ENCODE measurements around the gene CADM4. TPM values are rescaled to one million over a fixed set of nuclear protein-coding genes. Genes with fewer than 3 reads are reported as not detected.

CADM4 gene
- total RNA-seq, 1 donor from 2014 or later: 71.6 TPM

DNA sequence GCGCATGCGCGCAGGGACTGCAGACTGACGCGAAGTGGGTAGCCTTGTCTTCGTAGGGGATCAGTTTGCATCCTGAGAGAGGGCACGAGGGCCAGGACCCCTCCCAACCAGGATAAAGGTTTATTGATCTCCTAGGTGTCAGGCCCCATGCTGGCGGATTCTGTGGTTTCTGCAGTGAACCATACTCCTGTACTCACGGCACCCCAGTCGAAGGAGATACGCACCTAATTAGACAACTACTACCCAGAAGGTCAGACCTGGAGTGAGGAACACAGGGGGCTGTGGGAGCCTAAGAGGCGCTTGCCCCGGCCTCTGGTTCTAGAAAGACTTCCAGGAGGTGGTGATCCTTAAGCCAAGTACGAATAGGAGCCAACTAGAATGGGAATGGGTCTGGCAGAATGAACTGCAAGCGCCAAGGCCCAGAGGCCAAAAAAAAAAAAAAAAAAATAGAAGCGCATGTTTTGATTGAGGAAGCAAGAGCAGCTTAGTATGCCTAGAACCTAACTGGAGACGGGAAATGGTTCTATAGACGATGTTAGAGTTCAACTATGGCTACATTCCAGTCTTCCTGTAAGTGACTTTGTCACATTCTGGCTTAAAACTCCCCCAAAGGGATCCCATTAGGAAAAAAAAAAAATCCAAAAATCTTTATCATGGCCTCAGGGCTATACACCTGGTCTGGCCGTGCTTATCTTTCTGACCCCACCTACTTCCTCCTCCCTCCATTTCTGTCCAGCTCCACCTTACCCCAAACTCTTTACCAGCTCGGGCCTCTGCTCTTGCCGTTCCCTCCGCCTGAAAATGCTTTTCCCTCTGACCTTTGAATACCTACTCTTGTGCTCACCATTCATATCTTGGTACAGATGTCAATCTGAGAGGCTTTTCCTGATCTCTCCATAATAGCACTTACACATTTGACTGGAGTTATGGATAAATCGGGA, 19.3 kb downstream of the CADM4 start:
- H3K36me3 Mint-ChIP-seq (ENCODE audit: insufficient read depth): peaks cover 19% of the 10 kb centered on the region
- H3K9me3 Mint-ChIP-seq (ENCODE audit: low read depth): no peaks in the 10 kb centered on the region
- DNase-seq (ENCODE audit: low spot score, unreplicated experiment): no peak
- peak overlapping the region; percentile 92 for H3K4me3 Mint-ChIP-seq (ENCODE audit: low read depth)
- H3K27ac Mint-ChIP-seq: peak overlapping the region; percentile 100
- peaks cover 10% of the 10 kb centered on the region for H3K4me1 Mint-ChIP-seq (ENCODE audit: low read depth)
- TF ChIP-seq, protein P1, sequence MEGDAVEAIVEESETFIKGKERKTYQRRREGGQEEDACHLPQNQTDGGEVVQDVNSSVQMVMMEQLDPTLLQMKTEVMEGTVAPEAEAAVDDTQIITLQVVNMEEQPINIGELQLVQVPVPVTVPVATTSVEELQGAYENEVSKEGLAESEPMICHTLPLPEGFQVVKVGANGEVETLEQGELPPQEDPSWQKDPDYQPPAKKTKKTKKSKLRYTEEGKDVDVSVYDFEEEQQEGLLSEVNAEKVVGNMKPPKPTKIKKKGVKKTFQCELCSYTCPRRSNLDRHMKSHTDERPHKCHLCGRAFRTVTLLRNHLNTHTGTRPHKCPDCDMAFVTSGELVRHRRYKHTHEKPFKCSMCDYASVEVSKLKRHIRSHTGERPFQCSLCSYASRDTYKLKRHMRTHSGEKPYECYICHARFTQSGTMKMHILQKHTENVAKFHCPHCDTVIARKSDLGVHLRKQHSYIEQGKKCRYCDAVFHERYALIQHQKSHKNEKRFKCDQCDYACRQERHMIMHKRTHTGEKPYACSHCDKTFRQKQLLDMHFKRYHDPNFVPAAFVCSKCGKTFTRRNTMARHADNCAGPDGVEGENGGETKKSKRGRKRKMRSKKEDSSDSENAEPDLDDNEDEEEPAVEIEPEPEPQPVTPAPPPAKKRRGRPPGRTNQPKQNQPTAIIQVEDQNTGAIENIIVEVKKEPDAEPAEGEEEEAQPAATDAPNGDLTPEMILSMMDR (IDR thresholded peaks at IDR 0.05; ENCODE audit: unreplicated experiment): no peak
- H3K27me3 Mint-ChIP-seq: no peaks in the 10 kb centered on the region

DNA sequence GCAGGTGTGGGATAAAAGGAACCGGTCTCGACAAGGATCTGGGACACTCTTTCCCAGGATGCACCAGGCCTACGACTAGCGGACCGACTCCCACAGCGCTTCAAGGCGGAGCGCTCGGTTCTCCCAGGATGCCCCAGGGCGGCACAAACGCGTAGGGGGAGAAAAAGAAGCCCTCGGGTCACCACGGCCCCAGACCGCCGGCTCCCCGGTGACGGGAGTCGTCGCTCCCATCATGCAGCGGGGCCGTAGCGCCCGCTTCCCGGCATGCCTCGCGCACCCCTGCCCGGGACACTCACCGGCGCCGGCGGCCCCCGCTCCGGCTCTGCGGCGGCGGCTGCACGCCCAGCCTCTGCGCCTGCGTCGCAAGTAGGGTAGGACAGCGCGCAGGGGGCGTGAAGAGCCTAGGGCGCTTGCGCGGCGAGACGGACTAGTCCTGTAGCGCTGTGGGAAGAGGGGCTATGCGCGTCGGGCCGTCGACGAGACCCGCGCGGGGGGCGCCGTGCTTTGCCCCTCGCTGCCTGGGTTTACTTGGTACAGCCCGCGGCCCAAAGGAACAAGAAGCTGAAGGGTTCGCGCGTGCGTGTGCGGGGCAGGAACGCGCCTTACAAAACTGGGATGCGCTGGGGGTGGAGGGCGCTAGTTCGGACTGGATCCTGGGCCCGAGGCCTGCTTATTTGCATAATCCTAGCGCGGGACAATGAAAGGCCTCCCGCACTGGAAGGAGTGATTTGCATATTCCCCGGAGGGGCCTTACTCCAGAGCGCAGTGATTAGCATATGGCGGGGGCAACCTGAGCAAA, 20.2 kb downstream of the CADM4 start, which contains the start of gene ZNF428:
TSS of gene ZNF428 (minus strand) at position 368 of the 799 bp plus-strand sequence. CDS start 5,325 bp downstream, outside the sequence.
- Mint-ChIP-seq H3K9me3 (ENCODE audit: low read depth) (no peaks in the 10 kb centered on the region), H3K4me3 (ENCODE audit: low read depth) (peak within 1 kb of the TSS; percentile 92), H3K27me3 (no peaks in the 10 kb centered on the region), H3K27ac (peak within 1 kb of the TSS; percentile 100), H3K4me1 (ENCODE audit: low read depth) (peaks cover 10% of the 10 kb centered on the region), H3K36me3 (ENCODE audit: insufficient read depth) (peaks cover 13% of the 10 kb centered on the region)
- TF ChIP-seq, protein P1 (IDR thresholded peaks at IDR 0.05; ENCODE audit: unreplicated experiment): no peak
- peak; percentile 79 for DNase-seq (ENCODE audit: low spot score, unreplicated experiment)

DNA sequence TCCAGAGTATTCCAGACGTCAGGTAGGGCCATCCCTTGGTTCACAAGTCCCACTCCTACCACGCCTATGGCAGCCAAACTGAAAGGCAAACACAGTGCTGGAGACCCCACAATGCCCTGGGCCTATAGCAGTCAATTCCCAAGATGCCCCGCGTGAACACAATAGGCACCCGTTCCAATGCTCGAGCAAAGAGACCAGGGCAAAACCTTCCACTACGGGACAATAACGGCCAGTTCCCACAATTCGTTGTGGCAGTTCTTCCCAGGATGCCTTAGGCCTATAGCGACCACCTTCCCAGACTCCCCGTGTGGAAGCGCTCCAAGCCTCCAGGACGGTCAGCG, 20.8 kb downstream of the CADM4 start:
- peak overlapping the region; percentile 100 for H3K27ac Mint-ChIP-seq
- H3K4me3 Mint-ChIP-seq (ENCODE audit: low read depth): peak overlapping the region; percentile 92
- no peaks in the 10 kb centered on the region for H3K9me3 Mint-ChIP-seq (ENCODE audit: low read depth)
- TF ChIP-seq, protein P1 (IDR thresholded peaks at IDR 0.05; ENCODE audit: unreplicated experiment): no peak
- no peak for DNase-seq (ENCODE audit: low spot score, unreplicated experiment)
- H3K36me3 Mint-ChIP-seq (ENCODE audit: insufficient read depth): peaks cover 9% of the 10 kb centered on the region
- no peaks in the 10 kb centered on the region for H3K27me3 Mint-ChIP-seq
- peaks cover 10% of the 10 kb centered on the region for H3K4me1 Mint-ChIP-seq (ENCODE audit: low read depth)

DNA sequence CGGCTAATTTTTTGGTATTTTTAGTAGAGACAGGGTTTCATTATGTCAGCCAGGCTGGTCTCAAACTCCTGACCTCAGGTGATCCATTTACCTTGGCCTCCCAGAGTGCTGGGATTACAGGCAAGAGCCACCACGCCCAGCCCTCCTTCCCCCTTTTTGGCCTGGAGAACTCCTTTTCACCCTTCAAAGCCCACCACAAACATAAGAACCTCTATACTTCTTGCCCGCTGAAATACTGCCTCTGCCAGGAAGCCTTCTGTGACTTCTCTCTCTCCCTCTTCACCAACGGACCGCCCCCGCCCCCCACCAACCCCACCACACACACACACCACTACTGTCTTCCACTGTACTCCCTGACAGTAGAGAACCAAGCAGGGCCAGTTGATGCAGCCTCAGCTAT, 22.7 kb downstream of the CADM4 start:
- Mint-ChIP-seq H3K27me3 (no peaks in the 10 kb centered on the region), H3K36me3 (ENCODE audit: insufficient read depth) (peaks cover 14% of the 10 kb centered on the region), H3K4me3 (ENCODE audit: low read depth) (no peak overlapping the region), H3K27ac (no peak overlapping the region), H3K9me3 (ENCODE audit: low read depth) (no peaks in the 10 kb centered on the region), H3K4me1 (ENCODE audit: low read depth) (peaks cover 10% of the 10 kb centered on the region)
- TF ChIP-seq, protein P1 (IDR thresholded peaks at IDR 0.05; ENCODE audit: unreplicated experiment): no peak
- DNase-seq (ENCODE audit: low spot score, unreplicated experiment): no peak

DNA sequence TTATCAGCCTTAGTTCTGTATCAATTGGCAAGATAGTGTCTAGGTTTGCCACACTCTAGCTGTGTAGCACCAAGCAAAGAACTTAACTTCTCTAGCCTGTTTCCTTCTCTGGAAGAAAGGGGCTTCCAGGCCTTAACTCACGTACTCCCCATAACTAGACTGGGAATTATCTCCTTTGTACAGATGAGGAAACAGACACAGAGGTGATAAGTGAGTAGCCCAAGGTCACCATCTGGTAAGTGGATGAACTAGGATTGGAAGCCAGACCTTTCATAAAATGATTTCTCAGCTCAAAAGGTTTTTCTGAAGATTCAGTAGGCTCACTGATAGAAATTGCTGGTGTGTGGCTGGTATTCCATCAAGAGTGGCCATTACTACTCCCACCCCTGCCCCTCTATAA, 23.3 kb downstream of the CADM4 start:
- Mint-ChIP-seq H3K9me3 (ENCODE audit: low read depth) (no peaks in the 10 kb centered on the region), H3K36me3 (ENCODE audit: insufficient read depth) (peaks cover 18% of the 10 kb centered on the region), H3K27me3 (no peaks in the 10 kb centered on the region), H3K27ac (no peak overlapping the region), H3K4me3 (ENCODE audit: low read depth) (no peak overlapping the region), H3K4me1 (ENCODE audit: low read depth) (peaks cover 10% of the 10 kb centered on the region)
- TF ChIP-seq, protein P1 (IDR thresholded peaks at IDR 0.05; ENCODE audit: unreplicated experiment): no peak
- no peak for DNase-seq (ENCODE audit: low spot score, unreplicated experiment)

Measured in progenitor cell of endocrine pancreas (in vitro differentiated cells).